HG02610 (cell line): ENCODE measurements around the gene LRSAM1.

Experiments used
- ATAC-seq: cut with Tn5 transposase; IDR thresholded peaks from one replicate; pipeline ENCODE4 v1.9.1; 2021; ENCODE audit warnings: mild to moderate bottlenecking, moderate library complexity; ENCODE audit not compliant: unreplicated experiment

Gene LRSAM1

GRCh38 chr9:127450830-127451607, at the start of gene LRSAM1, which contains the start of gene RPL12:
Gene LRSAM1 (plus strand): TSS chr9:127451510. CDS start chr9:127454528, 3,018 bp downstream.
Gene RPL12 (minus strand): TSS chr9:127451406. CDS start chr9:127451317, 89 bp downstream.
- peak; percentile 54 for ATAC-seq

GRCh38 chr9:127402401-127403090, 48.8 kb upstream of the LRSAM1 start:
- ATAC-seq = no peak

- no peak for ATAC-seq
These were observed 47.7 kb upstream of the LRSAM1 start for GRCh38 chr9:127403507-127404192.

GRCh38 chr9:127404631-127405030, 46.7 kb upstream of the LRSAM1 start:
- ATAC-seq = no peak

GRCh38 chr9:127405344-127406125, 45.8 kb upstream of the LRSAM1 start:
- no peak for ATAC-seq

GRCh38 chr9:127406799-127407491, 44.4 kb upstream of the LRSAM1 start:
- ATAC-seq = no peak

- ATAC-seq = no peak
These were observed 43.8 kb upstream of the LRSAM1 start for GRCh38 chr9:127407492-127407843.

- no peak for ATAC-seq
These were observed 40.2 kb upstream of the LRSAM1 start for GRCh38 chr9:127411122-127411521.

- ATAC-seq = no peak
These were observed 36.2 kb upstream of the LRSAM1 start for GRCh38 chr9:127415141-127415540.

- ATAC-seq = no peak
These were observed 35.7 kb upstream of the LRSAM1 start for GRCh38 chr9:127415657-127416056.

- ATAC-seq = no peak
These were observed 33.9 kb upstream of the LRSAM1 start for GRCh38 chr9:127417131-127418036.

GRCh38 chr9:127418037-127418471, 33.3 kb upstream of the LRSAM1 start:
- no peak for ATAC-seq

GRCh38 chr9:127419348-127419747, 32.0 kb upstream of the LRSAM1 start:
- ATAC-seq = no peak

- ATAC-seq = no peak
These were observed 30.3 kb upstream of the LRSAM1 start for GRCh38 chr9:127421057-127421456.

- ATAC-seq = no peak
These were observed 29.1 kb upstream of the LRSAM1 start for GRCh38 chr9:127422133-127422782.

GRCh38 chr9:127422787-127423186, 28.5 kb upstream of the LRSAM1 start:
- ATAC-seq = no peak

GRCh38 chr9:127423476-127423933, 27.8 kb upstream of the LRSAM1 start:
- ATAC-seq = no peak

GRCh38 chr9:127423934-127424675, 27.2 kb upstream of the LRSAM1 start, which contains the start of gene ZNF79:
Gene ZNF79 (plus strand): TSS chr9:127424382. CDS start chr9:127424788, 406 bp downstream.
- peak; percentile 79 for ATAC-seq
